Measurements from ENCODE around the gene ANTKMT. TPM values are rescaled to one million over a fixed set of nuclear protein-coding genes. Genes with fewer than 3 reads are reported as not detected.
"Not testable (repeated sequence)": the region's sequence is repeated elsewhere in the genome, so short reads cannot be mapped to it uniquely, and the experiment has no call there.

Gene ANTKMT
- total RNA-seq, 1 donor from 2014 or later: 27.5 TPM

GRCh38 chr16:750485-750884 is 29.5 kb downstream of the ANTKMT start:
- ATAC-seq (ENCODE audit: poor library complexity) (no peak), DNase-seq (no peak)
- intact Hi-C loops (cut with DNase I): no loop called here

GRCh38 chr16:751152-752006 is 30.4 kb downstream of the ANTKMT start:
- ATAC-seq (ENCODE audit: poor library complexity) (peak; percentile 79), DNase-seq (no peak)
- intact Hi-C loops (cut with DNase I): no loop called here

- no peak for DNase-seq
- intact Hi-C loops (cut with DNase I): no loop called here
- no peak for ATAC-seq (ENCODE audit: poor library complexity)
These were observed 31.0 kb downstream of the ANTKMT start for GRCh38 chr16:752007-752312.

- DNase-seq; intact Hi-C loops (cut with DNase I); ATAC-seq (ENCODE audit: poor library complexity): not testable (repeated sequence)
These were observed 33.2 kb downstream of the ANTKMT start for GRCh38 chr16:754121-754607.

GRCh38 chr16:754656-755055 is 33.7 kb downstream of the ANTKMT start:
- ATAC-seq (ENCODE audit: poor library complexity): peak; percentile 36
- DNase-seq: no peak
- intact Hi-C loops (cut with DNase I): no loop called here

GRCh38 chr16:756428-756827 is 35.5 kb downstream of the ANTKMT start:
- DNase-seq: no peak
- no peak for ATAC-seq (ENCODE audit: poor library complexity)

GRCh38 chr16:759110-759910 is 38.4 kb downstream of the ANTKMT start:
- no peak for DNase-seq
- intact Hi-C loops (cut with DNase I): no loop called here
- no peak for ATAC-seq (ENCODE audit: poor library complexity)

More at GRCh38 chr16:756428-756827, 35.5 kb downstream of the ANTKMT start:
- intact Hi-C loops (cut with DNase I): no loop called here

- intact Hi-C loops (cut with DNase I): no loop called here
These were observed 39.1 kb downstream of the ANTKMT start for GRCh38 chr16:760065-760464.

GRCh38 chr16:760545-761343 is 39.8 kb downstream of the ANTKMT start, which contains the start of gene MSLN:
TSS of gene MSLN (plus strand) at chr16:760734. CDS start at chr16:762681, 1,947 bp downstream.
- DNase-seq (no peak), ATAC-seq (ENCODE audit: poor library complexity) (peak; percentile 31)
- intact Hi-C loops (cut with DNase I): no loop called here

More at GRCh38 chr16:760065-760464, 39.1 kb downstream of the ANTKMT start:
- DNase-seq (no peak), ATAC-seq (ENCODE audit: poor library complexity) (no peak)

GRCh38 chr16:761625-762513 is 40.9 kb downstream of the ANTKMT start:
- ATAC-seq (ENCODE audit: poor library complexity) (no peak), DNase-seq (no peak)
- intact Hi-C loops (cut with DNase I): no loop called here

GRCh38 chr16:762595-763268 is 41.8 kb downstream of the ANTKMT start:
- ATAC-seq (ENCODE audit: poor library complexity) (no peak), DNase-seq (no peak)
- intact Hi-C loops (cut with DNase I): no loop called here

- ATAC-seq (ENCODE audit: poor library complexity) (no peak), DNase-seq (no peak)
- intact Hi-C loops (cut with DNase I): no loop called here
These were observed 42.6 kb downstream of the ANTKMT start for GRCh38 chr16:763369-764183.

- intact Hi-C loops (cut with DNase I): no loop called here
- no peak for DNase-seq
- no peak for ATAC-seq (ENCODE audit: poor library complexity)
These were observed 43.3 kb downstream of the ANTKMT start for GRCh38 chr16:764184-764750.

- no peak for ATAC-seq (ENCODE audit: poor library complexity)
- DNase-seq: no peak
- intact Hi-C loops (cut with DNase I): no loop called here
These were observed 44.0 kb downstream of the ANTKMT start for GRCh38 chr16:764848-765487.

- intact Hi-C loops (cut with DNase I): no loop called here
- no peak for DNase-seq
These were observed 44.5 kb downstream of the ANTKMT start for GRCh38 chr16:765488-765865.

More at GRCh38 chr16:765488-765865, 44.5 kb downstream of the ANTKMT start:
- no peak for ATAC-seq (ENCODE audit: poor library complexity)
